ENCODE measurements around the gene DENND4C. TPM values are rescaled to one million over a fixed set of nuclear protein-coding genes. Genes with fewer than 3 reads are reported as not detected.

Gene DENND4C
- total RNA-seq, 2 donors from 2014 or later: 52.7 to 58.0 TPM

GRCh38 chr9:19203058-19203457 lies 27.4 kb upstream of the DENND4C start:
- no peaks in the 10 kb centered on the region for H3K36me3 ChIP-seq (replicated peaks in 1 of 2; ENCODE audit: insufficient read depth in 1 of 2, low read depth in 2 of 2)
- intact Hi-C loops (cut with DNase I): no loop called here
- H3K4me1 ChIP-seq: peaks cover 29% of the 10 kb centered on the region
- no peak overlapping the region for H3K4me3 ChIP-seq
- DNase-seq (no peak), ATAC-seq (no peak)
- TF ChIP-seq CTCF (IDR thresholded peaks at IDR 0.05) (no peak), POLR2A (IDR thresholded peaks at IDR 0.05) (no peak)
- WGBS, 2 donors: 80 to 91% methylated on average over 5 of the region's 5 CpGs
- peak overlapping the region in 1 of 4 donors; percentile 37 for H3K27ac ChIP-seq
- H3K9me3 ChIP-seq: no peaks in the 10 kb centered on the region
- no peaks in the 10 kb centered on the region for H3K27me3 ChIP-seq

- WGBS, 2 donors: 15 to 23% methylated on average over 1 of the region's 1 CpG
- ATAC-seq: no peak
- TF ChIP-seq CTCF (IDR thresholded peaks at IDR 0.05): no peak
- no peak for TF ChIP-seq POLR2A (IDR thresholded peaks at IDR 0.05)
- no peaks in the 10 kb centered on the region for H3K9me3 ChIP-seq
- H3K4me1 ChIP-seq: peaks cover 13% of the 10 kb centered on the region
- no peak overlapping the region for H3K27ac ChIP-seq
- no peaks in the 10 kb centered on the region for H3K36me3 ChIP-seq (replicated peaks in 1 of 2; ENCODE audit: insufficient read depth in 1 of 2, low read depth in 2 of 2)
- no peak overlapping the region for H3K4me3 ChIP-seq
- no peaks in the 10 kb centered on the region for H3K27me3 ChIP-seq
- intact Hi-C loops (cut with DNase I): no loop called here
- DNase-seq: no peak
Measured at GRCh38 chr9:19208653-19209052, 21.8 kb upstream of the DENND4C start.

- no peak overlapping the region for H3K4me3 ChIP-seq
- no peak for TF ChIP-seq POLR2A (IDR thresholded peaks at IDR 0.05)
- TF ChIP-seq CTCF (IDR thresholded peaks at IDR 0.05): no peak
- WGBS, 2 donors: 36 to 45% methylated on average over 4 of the region's 4 CpGs
- no peak for DNase-seq
- no peaks in the 10 kb centered on the region for H3K27me3 ChIP-seq
- H3K27ac ChIP-seq: no peak overlapping the region
- no peaks in the 10 kb centered on the region for H3K36me3 ChIP-seq (replicated peaks in 1 of 2; ENCODE audit: insufficient read depth in 1 of 2, low read depth in 2 of 2)
- no peak for ATAC-seq
- no peaks in the 10 kb centered on the region for H3K9me3 ChIP-seq
- H3K4me1 ChIP-seq: peaks cover 13% of the 10 kb centered on the region
- intact Hi-C loops (cut with DNase I): no loop called here
Measured at GRCh38 chr9:19209188-19209587, 21.3 kb upstream of the DENND4C start.

GRCh38 chr9:19213823-19214222 lies 16.7 kb upstream of the DENND4C start:
- intact Hi-C loops (cut with DNase I): no loop called here
- Histone ChIP-seq H3K36me3 (replicated peaks in 1 of 2; ENCODE audit: insufficient read depth in 1 of 2, low read depth in 2 of 2) (no peaks in the 10 kb centered on the region), H3K27ac (no peak overlapping the region), H3K9me3 (no peaks in the 10 kb centered on the region), H3K4me3 (no peak overlapping the region), H3K4me1 (peaks cover 4% of the 10 kb centered on the region), H3K27me3 (no peaks in the 10 kb centered on the region)
- TF ChIP-seq CTCF (IDR thresholded peaks at IDR 0.05) (no peak), POLR2A (IDR thresholded peaks at IDR 0.05) (no peak)
- DNase-seq (no peak), ATAC-seq (no peak)
- 97 to 98% methylated on average over 3 of the region's 3 CpGs for WGBS, 2 donors

GRCh38 chr9:19216466-19216865 lies 14.0 kb upstream of the DENND4C start:
- Histone ChIP-seq H3K4me3 (no peak overlapping the region), H3K9me3 (no peaks in the 10 kb centered on the region), H3K36me3 (replicated peaks in 1 of 2; ENCODE audit: insufficient read depth in 1 of 2, low read depth in 2 of 2) (no peaks in the 10 kb centered on the region), H3K27ac (no peak overlapping the region), H3K4me1 (no peaks in the 10 kb centered on the region), H3K27me3 (no peaks in the 10 kb centered on the region)
- ATAC-seq (no peak), DNase-seq (no peak)
- 60 to 61% methylated on average over 2 of the region's 2 CpGs for WGBS, 2 donors
- intact Hi-C loops (cut with DNase I): no loop called here
- TF ChIP-seq POLR2A (IDR thresholded peaks at IDR 0.05): no peak
- no peak for TF ChIP-seq CTCF (IDR thresholded peaks at IDR 0.05)

All from body of pancreas (tissue), 4 donors.